HepG2 (cell line): ENCODE measurements around the gene LRRC8E. TPM values are rescaled to one million over a fixed set of nuclear protein-coding genes. Genes with fewer than 3 reads are reported as not detected.

Source experiments
- BHLHE40 ChIP-seq: IDR thresholded peaks from 2 replicates; pipeline ENCODE4 v1.6.1; 2011; ENCODE audit warnings: low read length, improper control_type of control experiment
- CCAR2 ChIP-seq: fragments of 200-400 bp; formaldehyde crosslinking; optimal IDR thresholded peaks from 2 replicates; pipeline ENCODE3; 2018; ENCODE audit warnings: low read depth, mild to moderate bottlenecking, low read length, moderate library complexity
- FOXK2 ChIP-seq: fragments of 450-650 bp; IDR thresholded peaks from 2 replicates; pipeline ENCODE4 v1.6.1; 2016
- KDM2A ChIP-seq: sonication (generic); formaldehyde crosslinking; IDR thresholded peaks from 2 replicates; pipeline ENCODE4 v1.4.0; 2020; ENCODE audit warnings: low read depth, missing genetic modification reagents, borderline replicate concordance
- KDM5A ChIP-seq: fragments of 200-600 bp; sonication (generic); IDR thresholded peaks from 2 replicates; pipeline ENCODE4 v1.7.0; 2018; ENCODE audit warnings: antibody characterized with exemption, mild to moderate bottlenecking, low read length, borderline replicate concordance
- MTF1 ChIP-seq: sonication (generic); formaldehyde crosslinking; IDR thresholded peaks from 2 replicates; pipeline ENCODE4 v1.5.0; 2020; ENCODE audit warnings: missing genetic modification reagents
- NFRKB ChIP-seq: fragments of 450-650 bp; IDR thresholded peaks from 2 replicates; pipeline ENCODE4 v1.6.1; 2017
- TCF7 ChIP-seq: sonication (generic); IDR thresholded peaks from 2 replicates; pipeline ENCODE4 v1.6.1; 2016; ENCODE audit warnings: antibody characterized with exemption, low read depth
- ZNF451 ChIP-seq: sonication (generic); formaldehyde crosslinking; IDR thresholded peaks from 2 replicates; pipeline ENCODE4 v1.5.0; 2020; ENCODE audit warnings: mild to moderate bottlenecking, missing genetic modification reagents
- ZNF558 ChIP-seq: sonication (generic); formaldehyde crosslinking; IDR thresholded peaks from 2 replicates; pipeline ENCODE4 v1.9.0; 2022; ENCODE audit warnings: mild to moderate bottlenecking, missing genetic modification reagents, borderline replicate concordance
- ZNF776 ChIP-seq: sonication (generic); formaldehyde crosslinking; IDR thresholded peaks from 2 replicates; pipeline ENCODE4 v1.4.0; 2020; ENCODE audit warnings: mild to moderate bottlenecking, missing genetic modification reagents
- ZNF841 ChIP-seq: sonication (generic); formaldehyde crosslinking; IDR thresholded peaks from 2 replicates; pipeline ENCODE4 v1.8.1; 2023; ENCODE audit warnings: missing genetic modification reagents, borderline replicate concordance
- polyA plus RNA-seq, 8 experiments: library from polyadenylated mRNA; depleted of rRNA in 3 of 8; stranded (reverse) in 7 of 8; unstranded in 1 of 8; fragments of >200 nt; fragmentation: Illumina TruSeq in 4 of 8; extraction: Trizol in 4 of 8; gene quantifications; 2 replicates each; pipeline versions ENCODE4 v1.2.1 to v1.2.3, GENCODE V29; 2011 to 2016; ENCODE audit warnings: low read depth in 4 of 8, missing spikeins in 1 of 8, mixed read lengths in 1 of 8; ENCODE audit not compliant: insufficient read depth in 1 of 8
- total RNA-seq, 5 experiments: library from RNA; depleted of rRNA; stranded (reverse); fragments of >200 nt; fragmentation: Illumina TruSeq; extraction: Trizol; gene quantifications; 2 replicates each; pipeline ENCODE4 v1.2.3, GENCODE V29; 2016; ENCODE audit warnings: low read depth in 1 of 5
- TF ChIP-seq, protein P1 (sequence below): sonication (generic); formaldehyde crosslinking; conservative IDR thresholded peaks from 2 replicates; pipeline ENCODE4 v1.4.0; 2020; ENCODE audit warnings: missing genetic modification reagents
- TF ChIP-seq, protein P2 (sequence below): sonication (generic); formaldehyde crosslinking; IDR thresholded peaks from 2 replicates; pipeline ENCODE4 v1.5.1; 2020; ENCODE audit warnings: mild to moderate bottlenecking, missing genetic modification reagents, moderate library complexity
- TF ChIP-seq, protein P3 (sequence below): sonication (generic); formaldehyde crosslinking; IDR thresholded peaks from 2 replicates; pipeline ENCODE4 v1.5.0; 2020; ENCODE audit warnings: mild to moderate bottlenecking, low read depth, missing genetic modification reagents, borderline replicate concordance
- TF ChIP-seq, protein P4 (sequence below): sonication (generic); formaldehyde crosslinking; IDR thresholded peaks from 2 replicates; pipeline ENCODE4 v1.5.0; 2020; ENCODE audit warnings: mild to moderate bottlenecking, missing genetic modification reagents
- TF ChIP-seq, protein P5 (sequence below): sonication (generic); formaldehyde crosslinking; IDR thresholded peaks from 2 replicates; pipeline ENCODE4 v1.5.0; 2020; ENCODE audit warnings: missing genetic modification reagents
- TF ChIP-seq, protein P6 (sequence below): sonication (generic); formaldehyde crosslinking; conservative IDR thresholded peaks from 2 replicates; pipeline ENCODE4 v1.8.1; 2023; ENCODE audit warnings: missing genetic modification reagents
- TF ChIP-seq, protein P7 (sequence below): sonication (generic); formaldehyde crosslinking; IDR thresholded peaks from 2 replicates; pipeline ENCODE4 v1.5.0; 2020; ENCODE audit warnings: missing genetic modification reagents, mild to moderate bottlenecking, borderline replicate concordance

The LRRC8E gene
- total and polyA plus RNA-seq, 2 of the 13 experiments (the other 11 are each of a cell fraction or from before 2014, with no cell fraction given) = 8.0 to 10.3 TPM

DNA sequence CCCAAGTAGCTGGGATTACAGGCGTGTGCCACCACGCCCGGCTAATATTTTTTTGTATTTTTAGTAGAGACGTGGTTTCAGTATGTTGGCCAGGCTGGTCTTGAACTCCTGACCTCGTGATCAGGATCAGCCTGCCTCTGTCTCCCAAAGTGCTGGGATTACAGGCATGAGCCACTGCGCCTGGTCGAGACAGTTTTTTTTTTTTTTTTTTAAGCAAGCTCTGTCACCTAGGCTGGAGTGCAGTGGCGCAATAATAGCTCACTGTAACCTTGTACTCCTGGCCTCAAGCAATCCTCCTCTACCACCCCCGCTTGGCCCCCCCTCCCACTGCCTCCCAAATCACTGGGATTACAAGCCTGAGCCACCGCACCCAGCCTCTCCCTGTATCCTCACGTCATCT, 9.0 kb downstream of the LRRC8E start (continued):
- TF ChIP-seq KDM5A (no peak), BHLHE40 (no peak), ZNF841 (CRISPR knock-in tag) (no peak), ZNF776 (no peak), ZNF558 (CRISPR knock-in tag) (no peak), NFRKB (no peak), CCAR2 (no peak), ZNF451 (CRISPR knock-in tag) (no peak), MTF1 (no peak), KDM2A (CRISPR knock-in tag) (no peak), TCF7 (no peak), FOXK2 (no peak)
- TF ChIP-seq, protein P1, sequence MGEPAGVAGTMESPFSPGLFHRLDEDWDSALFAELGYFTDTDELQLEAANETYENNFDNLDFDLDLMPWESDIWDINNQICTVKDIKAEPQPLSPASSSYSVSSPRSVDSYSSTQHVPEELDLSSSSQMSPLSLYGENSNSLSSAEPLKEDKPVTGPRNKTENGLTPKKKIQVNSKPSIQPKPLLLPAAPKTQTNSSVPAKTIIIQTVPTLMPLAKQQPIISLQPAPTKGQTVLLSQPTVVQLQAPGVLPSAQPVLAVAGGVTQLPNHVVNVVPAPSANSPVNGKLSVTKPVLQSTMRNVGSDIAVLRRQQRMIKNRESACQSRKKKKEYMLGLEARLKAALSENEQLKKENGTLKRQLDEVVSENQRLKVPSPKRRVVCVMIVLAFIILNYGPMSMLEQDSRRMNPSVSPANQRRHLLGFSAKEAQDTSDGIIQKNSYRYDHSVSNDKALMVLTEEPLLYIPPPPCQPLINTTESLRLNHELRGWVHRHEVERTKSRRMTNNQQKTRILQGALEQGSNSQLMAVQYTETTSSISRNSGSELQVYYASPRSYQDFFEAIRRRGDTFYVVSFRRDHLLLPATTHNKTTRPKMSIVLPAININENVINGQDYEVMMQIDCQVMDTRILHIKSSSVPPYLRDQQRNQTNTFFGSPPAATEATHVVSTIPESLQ (CRISPR knock-in tag) = no peak
- TF ChIP-seq, protein P2, sequence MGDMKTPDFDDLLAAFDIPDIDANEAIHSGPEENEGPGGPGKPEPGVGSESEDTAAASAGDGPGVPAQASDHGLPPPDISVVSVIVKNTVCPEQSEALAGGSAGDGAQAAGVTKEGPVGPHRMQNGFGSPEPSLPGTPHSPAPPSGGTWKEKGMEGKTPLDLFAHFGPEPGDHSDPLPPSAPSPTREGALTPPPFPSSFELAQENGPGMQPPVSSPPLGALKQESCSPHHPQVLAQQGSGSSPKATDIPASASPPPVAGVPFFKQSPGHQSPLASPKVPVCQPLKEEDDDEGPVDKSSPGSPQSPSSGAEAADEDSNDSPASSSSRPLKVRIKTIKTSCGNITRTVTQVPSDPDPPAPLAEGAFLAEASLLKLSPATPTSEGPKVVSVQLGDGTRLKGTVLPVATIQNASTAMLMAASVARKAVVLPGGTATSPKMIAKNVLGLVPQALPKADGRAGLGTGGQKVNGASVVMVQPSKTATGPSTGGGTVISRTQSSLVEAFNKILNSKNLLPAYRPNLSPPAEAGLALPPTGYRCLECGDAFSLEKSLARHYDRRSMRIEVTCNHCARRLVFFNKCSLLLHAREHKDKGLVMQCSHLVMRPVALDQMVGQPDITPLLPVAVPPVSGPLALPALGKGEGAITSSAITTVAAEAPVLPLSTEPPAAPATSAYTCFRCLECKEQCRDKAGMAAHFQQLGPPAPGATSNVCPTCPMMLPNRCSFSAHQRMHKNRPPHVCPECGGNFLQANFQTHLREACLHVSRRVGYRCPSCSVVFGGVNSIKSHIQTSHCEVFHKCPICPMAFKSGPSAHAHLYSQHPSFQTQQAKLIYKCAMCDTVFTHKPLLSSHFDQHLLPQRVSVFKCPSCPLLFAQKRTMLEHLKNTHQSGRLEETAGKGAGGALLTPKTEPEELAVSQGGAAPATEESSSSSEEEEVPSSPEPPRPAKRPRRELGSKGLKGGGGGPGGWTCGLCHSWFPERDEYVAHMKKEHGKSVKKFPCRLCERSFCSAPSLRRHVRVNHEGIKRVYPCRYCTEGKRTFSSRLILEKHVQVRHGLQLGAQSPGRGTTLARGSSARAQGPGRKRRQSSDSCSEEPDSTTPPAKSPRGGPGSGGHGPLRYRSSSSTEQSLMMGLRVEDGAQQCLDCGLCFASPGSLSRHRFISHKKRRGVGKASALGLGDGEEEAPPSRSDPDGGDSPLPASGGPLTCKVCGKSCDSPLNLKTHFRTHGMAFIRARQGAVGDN (CRISPR knock-in tag) = peak; percentile 50
- TF ChIP-seq, protein P3, sequence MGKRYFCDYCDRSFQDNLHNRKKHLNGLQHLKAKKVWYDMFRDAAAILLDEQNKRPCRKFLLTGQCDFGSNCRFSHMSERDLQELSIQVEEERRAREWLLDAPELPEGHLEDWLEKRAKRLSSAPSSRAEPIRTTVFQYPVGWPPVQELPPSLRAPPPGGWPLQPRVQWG = no peak
- TF ChIP-seq, protein P4, sequence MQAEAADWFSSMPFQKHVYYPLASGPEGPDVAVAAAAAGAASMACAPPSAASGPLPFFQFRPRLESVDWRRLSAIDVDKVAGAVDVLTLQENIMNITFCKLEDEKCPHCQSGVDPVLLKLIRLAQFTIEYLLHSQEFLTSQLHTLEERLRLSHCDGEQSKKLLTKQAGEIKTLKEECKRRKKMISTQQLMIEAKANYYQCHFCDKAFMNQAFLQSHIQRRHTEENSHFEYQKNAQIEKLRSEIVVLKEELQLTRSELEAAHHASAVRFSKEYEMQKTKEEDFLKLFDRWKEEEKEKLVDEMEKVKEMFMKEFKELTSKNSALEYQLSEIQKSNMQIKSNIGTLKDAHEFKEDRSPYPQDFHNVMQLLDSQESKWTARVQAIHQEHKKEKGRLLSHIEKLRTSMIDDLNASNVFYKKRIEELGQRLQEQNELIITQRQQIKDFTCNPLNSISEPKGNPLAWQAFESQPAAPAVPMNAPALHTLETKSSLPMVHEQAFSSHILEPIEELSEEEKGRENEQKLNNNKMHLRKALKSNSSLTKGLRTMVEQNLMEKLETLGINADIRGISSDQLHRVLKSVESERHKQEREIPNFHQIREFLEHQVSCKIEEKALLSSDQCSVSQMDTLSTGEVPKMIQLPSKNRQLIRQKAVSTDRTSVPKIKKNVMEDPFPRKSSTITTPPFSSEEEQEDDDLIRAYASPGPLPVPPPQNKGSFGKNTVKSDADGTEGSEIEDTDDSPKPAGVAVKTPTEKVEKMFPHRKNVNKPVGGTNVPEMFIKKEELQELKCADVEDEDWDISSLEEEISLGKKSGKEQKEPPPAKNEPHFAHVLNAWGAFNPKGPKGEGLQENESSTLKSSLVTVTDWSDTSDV (CRISPR knock-in tag) = no peak
- TF ChIP-seq, protein P5, sequence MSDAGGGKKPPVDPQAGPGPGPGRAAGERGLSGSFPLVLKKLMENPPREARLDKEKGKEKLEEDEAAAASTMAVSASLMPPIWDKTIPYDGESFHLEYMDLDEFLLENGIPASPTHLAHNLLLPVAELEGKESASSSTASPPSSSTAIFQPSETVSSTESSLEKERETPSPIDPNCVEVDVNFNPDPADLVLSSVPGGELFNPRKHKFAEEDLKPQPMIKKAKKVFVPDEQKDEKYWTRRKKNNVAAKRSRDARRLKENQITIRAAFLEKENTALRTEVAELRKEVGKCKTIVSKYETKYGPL (CRISPR knock-in tag) = no peak
- TF ChIP-seq, protein P6, sequence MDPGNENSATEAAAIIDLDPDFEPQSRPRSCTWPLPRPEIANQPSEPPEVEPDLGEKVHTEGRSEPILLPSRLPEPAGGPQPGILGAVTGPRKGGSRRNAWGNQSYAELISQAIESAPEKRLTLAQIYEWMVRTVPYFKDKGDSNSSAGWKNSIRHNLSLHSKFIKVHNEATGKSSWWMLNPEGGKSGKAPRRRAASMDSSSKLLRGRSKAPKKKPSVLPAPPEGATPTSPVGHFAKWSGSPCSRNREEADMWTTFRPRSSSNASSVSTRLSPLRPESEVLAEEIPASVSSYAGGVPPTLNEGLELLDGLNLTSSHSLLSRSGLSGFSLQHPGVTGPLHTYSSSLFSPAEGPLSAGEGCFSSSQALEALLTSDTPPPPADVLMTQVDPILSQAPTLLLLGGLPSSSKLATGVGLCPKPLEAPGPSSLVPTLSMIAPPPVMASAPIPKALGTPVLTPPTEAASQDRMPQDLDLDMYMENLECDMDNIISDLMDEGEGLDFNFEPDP (CRISPR knock-in tag) = no peak
- TF ChIP-seq, protein P7, sequence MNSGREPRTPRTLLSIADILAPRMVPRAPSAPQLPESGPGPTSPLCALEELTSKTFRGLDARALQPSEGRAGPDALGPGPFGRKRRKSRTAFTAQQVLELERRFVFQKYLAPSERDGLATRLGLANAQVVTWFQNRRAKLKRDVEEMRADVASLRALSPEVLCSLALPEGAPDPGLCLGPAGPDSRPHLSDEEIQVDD (CRISPR knock-in tag) = no peak
